ENCODE data around the gene GALNT9.

The GALNT9 gene

GRCh38 chr12:132166093-132166492 lies 163.3 kb downstream of the GALNT9 start:
- no peak for DNase-seq

- DNase-seq, result no peak
These were observed 163.8 kb downstream of the GALNT9 start for GRCh38 chr12:132165584-132165983.

- DNase-seq, result no peak
These were observed 165.0 kb downstream of the GALNT9 start for GRCh38 chr12:132164426-132164825.

- DNase-seq, result no peak
These were observed 165.5 kb downstream of the GALNT9 start for GRCh38 chr12:132163911-132164288.

GRCh38 chr12:132163041-132163910 lies 166.1 kb downstream of the GALNT9 start:
- no peak for DNase-seq

GRCh38 chr12:132162508-132163031 lies 166.8 kb downstream of the GALNT9 start:
- DNase-seq, result no peak

- no peak for DNase-seq
These were observed 167.4 kb downstream of the GALNT9 start for GRCh38 chr12:132161796-132162507.

- no peak for DNase-seq
These were observed 168.2 kb downstream of the GALNT9 start for GRCh38 chr12:132161036-132161781.

GRCh38 chr12:132160601-132161035 lies 168.8 kb downstream of the GALNT9 start:
- DNase-seq, result no peak

- DNase-seq, result no peak
These were observed 169.4 kb downstream of the GALNT9 start for GRCh38 chr12:132160016-132160415.

- no peak for DNase-seq
These were observed 169.8 kb downstream of the GALNT9 start for GRCh38 chr12:132159555-132160003.

- no peak for DNase-seq
These were observed 170.5 kb downstream of the GALNT9 start for GRCh38 chr12:132158677-132159554.

- no peak for DNase-seq
These were observed 171.5 kb downstream of the GALNT9 start for GRCh38 chr12:132157733-132158409.

- no peak for DNase-seq
These were observed 172.6 kb downstream of the GALNT9 start for GRCh38 chr12:132156573-132157325.

GRCh38 chr12:132155771-132156572 lies 173.4 kb downstream of the GALNT9 start:
- DNase-seq, result no peak

GRCh38 chr12:132154941-132155770 lies 174.2 kb downstream of the GALNT9 start:
- DNase-seq, result no peak

GRCh38 chr12:132154341-132154761 lies 175.0 kb downstream of the GALNT9 start:
- DNase-seq, result no peak

- DNase-seq, result peak; percentile 79
These were observed 175.7 kb downstream of the GALNT9 start for GRCh38 chr12:132153501-132154340.
